GM19023 (cell line): ENCODE measurements around the gene DPPA4.

Experiments used
- ATAC-seq: cut with Tn5 transposase; IDR thresholded peaks from one replicate; pipeline ENCODE4 v1.9.1; 2021; ENCODE audit warnings: mild to moderate bottlenecking, moderate library complexity; ENCODE audit not compliant: unreplicated experiment

The DPPA4 gene

DNA sequence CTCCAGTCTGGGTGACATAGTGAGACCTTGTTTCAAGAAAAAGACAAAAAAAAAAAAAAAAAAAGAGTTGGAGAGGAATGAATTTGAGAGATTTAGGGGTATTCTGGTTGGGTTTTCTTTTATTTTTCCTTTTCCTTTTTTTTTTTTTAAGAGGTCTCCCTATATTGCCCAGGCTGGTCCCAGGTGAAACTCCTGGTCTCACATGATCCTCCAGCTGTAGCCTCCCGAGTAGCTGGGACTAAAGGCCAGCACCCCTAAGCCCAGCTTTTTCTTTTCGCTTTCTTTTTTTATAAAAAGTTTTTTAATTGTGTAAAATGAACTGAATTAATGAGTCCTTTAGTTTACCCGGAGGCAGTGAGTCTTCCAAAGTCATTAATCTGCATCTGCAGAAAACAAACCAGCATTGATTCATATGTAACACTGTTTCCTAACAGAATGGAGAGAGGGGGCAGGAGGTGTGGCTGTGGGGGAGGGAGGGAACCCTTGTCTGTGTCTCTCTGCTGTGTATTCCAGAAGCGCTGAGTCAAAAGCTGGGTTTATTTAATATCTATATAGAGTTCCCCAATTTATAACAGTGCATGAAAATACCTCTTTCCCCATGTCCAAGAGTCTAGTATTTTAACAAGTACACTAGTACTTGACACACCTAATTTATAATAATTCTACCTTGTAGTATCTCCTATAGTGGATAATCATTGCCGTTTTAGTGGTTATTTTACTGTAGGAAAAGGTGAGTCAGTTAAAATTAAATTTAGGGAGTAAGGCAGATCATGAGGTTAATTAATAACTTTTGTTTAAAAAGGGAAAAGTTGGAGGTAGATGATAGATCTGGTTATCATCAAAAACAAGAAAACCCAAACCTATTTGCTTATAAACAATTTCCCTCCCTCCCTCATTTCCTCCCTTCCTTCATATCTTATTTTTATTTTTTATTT lies 2.6 kb upstream of the DPPA4 start:
- no peak for ATAC-seq

DNA sequence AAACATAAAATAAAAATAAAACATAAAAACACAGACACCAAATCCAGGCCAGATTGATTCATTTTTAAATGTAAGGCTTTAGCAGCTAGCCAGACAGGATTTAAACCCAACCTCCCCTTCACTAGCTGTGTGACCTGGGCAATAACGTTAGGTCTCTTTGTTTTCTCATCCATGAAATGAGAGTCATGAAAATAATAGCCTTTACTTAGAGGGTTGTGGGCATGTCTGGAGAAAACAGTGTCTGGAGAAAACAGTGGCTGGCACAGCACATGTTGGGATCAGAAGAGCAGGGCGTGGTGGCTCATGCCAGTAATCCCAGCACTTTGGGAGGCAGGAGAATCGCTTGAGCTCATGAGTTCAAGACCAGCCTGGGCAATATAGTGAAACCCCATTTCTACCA lies 1.9 kb upstream of the DPPA4 start:
- ATAC-seq: no peak

DNA sequence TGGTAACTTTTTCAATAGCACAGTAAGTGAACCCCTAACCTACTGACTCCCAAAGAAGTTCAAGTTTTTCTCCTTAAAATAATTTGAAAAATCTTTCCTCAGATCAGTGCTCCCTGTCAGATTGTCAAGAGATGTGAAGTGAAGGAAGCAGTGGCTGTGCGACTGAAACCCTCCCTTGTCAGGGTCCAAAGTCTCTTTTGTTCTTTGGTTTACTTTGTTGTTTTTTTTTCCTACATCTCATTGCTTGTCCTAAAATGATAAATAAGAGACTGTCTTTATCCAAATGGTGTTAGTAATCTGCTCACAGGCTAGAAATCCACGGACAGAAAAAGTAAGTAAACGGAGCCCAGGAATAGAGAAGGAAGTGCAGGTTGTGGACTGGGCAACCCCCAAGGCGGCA lies 976 bp upstream of the DPPA4 start:
- no peak for ATAC-seq

DNA sequence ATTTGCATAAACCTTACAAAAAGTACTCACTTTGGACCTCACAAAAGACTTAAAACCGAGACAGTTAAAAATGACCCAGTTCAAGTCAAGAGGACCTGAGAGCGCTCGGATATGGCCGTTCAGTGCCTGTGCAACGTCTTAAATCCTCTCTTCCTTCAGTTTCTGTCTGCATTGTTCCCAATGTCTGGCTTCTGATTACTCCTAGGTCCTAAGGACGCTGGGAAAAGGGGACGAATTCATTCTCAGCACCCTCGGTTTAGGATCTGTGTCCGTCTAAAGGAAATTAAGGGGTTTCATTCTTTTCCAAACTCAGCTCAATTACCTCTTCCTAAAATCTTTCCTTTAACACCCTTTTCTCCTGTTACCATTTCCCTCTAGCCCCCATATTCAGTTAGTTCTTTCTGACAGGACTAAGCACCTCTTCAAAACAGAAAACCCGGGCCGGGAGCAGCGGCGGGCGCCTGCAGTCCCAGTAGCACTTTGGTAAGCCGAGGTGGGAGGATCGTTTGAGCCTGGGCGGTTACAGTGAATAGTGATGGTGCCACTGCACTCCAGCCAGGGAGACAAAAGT lies 970 bp downstream of the DPPA4 start:
- ATAC-seq: no peak

DNA sequence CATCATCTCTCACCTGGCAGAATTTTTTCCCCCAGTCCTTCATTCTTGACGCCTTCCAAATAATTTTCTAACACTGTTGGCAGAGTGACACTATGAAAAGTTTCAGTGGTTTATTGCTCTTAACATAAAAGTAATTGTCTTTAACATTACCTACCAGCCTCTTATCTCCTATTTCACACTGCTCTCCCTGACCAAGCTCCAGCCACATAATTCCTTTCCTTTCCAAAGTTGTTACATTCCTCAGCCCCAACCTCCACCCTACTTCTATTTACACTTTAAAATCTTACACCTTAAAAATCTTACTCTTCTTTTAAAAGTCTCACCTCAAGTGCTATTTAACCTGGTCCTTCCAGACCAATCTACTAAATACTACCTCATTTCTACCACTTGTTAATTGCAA lies 2.8 kb downstream of the DPPA4 start:
- ATAC-seq: no peak

DNA sequence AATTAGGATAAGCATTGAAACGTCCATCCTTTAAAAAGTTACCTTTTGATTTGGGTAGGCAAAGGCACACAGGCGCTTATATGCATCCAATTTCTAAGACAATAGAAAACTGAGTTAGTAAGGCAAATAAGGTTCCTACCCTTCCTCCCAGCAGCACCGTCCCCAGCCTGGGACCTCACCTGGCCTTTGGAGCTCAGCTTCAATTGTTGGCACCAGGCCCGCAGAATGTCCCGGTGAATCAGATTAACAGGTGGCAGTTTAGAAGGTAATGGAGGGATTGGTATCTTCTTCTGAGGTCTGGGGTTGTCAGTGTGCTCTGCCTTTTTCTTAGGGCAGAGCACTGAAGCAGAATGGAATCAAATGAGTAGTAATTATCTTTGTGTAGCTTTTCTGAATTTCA lies 5.7 kb downstream of the DPPA4 start:
- ATAC-seq: no peak

DNA sequence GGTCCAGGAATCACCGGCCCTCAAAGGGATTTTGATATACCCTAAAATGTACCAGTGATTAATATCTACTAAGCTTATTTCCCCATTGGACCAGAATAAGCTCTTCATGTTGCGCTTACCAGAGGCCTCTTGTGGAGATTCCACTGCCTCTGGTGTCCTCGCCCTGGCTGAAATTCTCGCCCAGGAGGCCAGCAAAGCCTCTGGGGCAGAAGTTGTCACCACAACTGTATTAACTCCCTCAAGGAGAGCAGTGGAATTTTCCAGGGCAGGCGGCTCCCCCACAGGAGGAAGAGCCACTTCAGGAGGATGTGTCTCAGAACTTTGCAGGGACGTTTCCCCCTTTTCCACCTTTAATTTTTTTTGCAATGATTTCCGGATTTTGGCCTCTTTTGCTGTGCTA lies 6.9 kb downstream of the DPPA4 start:
- no peak for ATAC-seq

DNA sequence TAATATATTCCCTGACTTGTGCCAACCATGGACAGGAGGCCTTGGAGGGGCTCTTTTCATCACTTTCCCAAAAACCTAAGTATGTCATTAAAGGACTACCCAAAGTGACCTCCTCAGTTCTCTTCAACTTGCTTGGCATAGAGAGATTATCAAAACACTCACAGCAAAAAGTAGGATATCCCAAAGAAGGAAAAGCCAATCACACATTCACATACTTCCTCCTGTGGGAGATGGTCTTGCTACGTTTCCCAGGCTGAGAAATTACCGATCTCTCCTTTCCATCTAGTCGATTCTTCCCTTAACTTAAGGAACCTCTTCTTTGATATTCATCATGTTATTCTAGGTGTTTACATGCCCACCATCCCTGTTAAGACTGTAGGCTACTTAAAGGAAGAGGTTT lies 9.1 kb downstream of the DPPA4 start:
- no peak for ATAC-seq

DNA sequence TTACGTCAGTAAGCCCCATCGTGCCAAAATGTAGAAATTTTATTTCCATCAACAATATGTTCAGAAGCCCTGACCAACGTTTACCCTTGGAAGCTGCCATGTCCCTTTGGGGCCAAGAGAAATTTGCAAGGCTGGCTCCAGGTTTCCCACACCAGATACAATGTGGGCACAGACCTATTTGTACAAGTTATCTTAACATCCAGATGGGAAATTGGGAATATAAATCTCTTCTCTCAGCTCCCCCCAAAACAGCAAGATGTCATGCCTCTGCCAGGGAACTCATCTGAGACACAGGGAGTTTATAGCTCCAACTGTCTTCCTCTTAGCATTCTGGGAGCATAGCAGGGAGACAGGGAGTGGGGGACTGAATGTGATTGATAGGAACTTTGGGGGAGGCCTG lies 11.7 kb downstream of the DPPA4 start:
- ATAC-seq: no peak

DNA sequence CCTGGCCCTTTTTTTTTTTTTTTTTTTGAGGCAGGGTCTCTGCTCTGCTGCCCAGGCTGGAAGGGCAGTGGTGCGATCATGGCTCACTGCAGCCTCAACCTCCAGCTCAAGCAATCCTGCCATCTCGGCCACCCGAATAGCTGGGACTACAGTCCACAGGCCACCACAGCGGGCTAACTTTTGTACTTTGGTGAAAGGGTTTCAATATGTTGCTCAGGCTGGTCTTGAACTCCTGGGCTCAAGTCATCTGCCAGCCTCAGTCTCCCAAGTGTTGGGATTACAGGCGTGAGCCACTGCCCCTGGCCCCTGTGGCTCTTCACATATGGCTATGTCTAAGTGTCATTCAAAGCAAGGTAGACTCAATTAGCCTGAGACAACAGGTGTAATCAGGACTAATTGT lies 12.2 kb downstream of the DPPA4 start:
- no peak for ATAC-seq

DNA sequence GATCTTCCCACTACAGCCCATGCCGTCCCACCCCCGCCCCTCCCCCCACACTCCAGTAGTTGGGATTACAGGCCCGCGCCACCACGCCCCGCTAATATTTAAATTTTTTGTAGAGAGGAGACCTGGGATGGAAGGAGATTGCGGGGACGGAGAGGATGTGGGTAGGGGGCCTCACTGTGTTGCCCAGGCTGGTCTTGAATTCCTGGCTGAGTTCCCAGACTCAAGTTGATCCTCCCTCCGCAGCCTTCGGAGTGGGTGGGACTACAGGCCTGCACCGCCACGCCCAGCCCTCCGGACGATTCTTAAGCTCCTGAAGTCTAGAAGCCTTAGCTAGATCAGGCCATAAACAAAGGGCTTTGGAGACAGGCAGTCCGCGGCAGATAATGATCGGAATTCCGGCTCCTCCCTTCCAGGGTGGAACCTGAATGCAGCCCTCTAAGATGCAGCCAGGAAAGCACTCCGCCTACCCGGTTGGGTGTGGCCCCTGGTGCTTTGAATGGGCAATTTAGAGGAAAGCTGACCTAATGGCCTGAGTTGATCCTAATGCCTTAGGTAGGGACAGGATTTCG lies 21.1 kb downstream of the DPPA4 start, which contains the start of gene DPPA2:
TSS of gene DPPA2 (minus strand) at position 356 of the 569 bp plus-strand sequence. CDS start 1,975 bp downstream, outside the sequence.
- no peak for ATAC-seq

DNA sequence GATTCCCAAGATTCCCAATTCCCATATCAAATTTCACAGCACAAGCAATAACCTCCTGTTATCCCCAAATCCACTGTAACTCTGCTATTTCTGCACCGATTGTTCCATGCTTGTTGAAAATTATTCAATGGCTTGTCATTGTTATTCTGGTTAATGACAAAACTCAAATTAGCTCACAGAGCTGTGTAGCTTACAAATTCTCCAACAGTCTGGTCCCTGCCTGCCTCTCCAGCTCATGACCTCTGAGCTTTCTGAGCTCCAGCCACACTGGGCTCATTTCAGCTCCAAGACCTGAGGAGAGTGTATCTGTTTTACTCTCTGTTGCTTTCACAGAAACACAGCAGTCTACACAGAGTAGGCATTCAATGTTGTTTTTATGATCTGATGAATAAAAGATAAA lies 24.3 kb downstream of the DPPA4 start:
- no peak for ATAC-seq

DNA sequence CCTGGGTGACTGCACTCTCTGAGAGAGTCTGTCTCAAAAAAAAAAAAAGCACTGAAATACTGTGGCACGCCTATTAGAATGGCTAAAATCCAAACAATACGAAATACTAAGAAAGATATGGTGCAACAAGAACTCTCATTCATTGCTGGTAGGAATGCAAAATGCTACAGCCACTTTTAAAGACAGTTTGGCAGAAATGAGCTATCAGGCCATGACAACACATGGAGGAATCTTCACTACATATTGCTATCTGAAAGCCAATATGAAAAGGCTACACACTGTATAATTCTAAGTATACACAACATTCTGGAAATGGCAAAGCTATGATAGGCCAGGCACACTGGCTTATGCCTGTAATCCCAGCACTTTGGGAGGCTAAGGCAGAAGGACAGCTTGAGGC lies 39.9 kb downstream of the DPPA4 start:
- no peak for ATAC-seq

DNA sequence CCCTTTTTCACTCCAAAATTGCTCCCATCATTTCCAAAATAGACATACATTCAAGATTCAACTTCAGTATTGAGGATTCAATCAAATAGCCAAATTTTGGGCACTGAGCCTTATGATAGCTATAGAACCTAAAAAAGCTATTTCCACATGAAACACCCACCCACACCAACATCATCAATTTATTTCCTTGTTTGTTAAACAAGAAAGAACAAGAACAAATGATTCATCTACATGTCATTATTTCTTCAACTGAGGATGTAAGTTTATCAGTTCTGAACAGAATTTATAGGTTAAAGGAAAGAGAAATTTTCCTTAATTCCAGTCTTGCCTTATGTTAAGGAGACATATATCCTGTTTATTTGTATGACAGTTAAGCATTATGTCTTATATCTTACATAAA lies 53.3 kb downstream of the DPPA4 start:
- ATAC-seq: no peak

DNA sequence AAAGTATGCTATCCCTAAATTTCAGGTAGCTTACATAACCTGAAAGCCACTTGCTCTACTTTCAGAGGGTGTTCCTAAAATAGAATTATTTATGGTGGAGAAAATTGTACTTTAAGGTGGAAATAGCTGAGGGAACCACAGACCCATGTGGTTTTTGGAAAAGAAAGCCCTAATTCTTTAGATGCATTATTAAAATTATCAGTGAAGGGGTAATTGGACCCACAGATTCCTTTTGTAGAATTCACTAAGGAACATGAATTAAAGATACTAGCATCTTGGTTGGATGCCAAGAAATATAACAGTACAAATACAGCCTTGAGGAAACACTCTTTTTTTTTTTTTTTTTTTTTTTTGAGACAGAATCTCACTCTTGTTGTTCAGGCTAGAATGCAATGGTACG lies 58.8 kb downstream of the DPPA4 start:
- no peak for ATAC-seq

DNA sequence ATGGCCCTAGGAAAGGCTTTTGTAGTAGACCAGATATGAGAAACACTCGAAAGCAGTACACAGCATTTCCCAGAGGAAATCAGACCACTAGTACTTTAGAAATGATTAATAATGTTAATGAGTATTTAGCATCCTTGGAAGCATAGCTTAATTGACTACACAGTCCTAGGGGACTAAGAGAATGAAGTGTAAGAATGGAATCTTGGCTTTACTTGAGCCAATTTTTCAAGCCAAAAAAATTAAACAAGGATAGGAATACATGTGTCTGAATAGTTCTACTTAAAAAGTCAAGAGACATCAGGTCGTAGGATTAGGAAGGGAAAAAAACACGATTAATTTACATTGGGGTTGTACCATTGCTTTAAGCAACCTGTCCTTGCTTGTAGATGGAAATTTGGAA lies 59.2 kb downstream of the DPPA4 start:
- no peak for ATAC-seq
